ENCODE data around the gene DDX20.

Gene DDX20

DNA sequence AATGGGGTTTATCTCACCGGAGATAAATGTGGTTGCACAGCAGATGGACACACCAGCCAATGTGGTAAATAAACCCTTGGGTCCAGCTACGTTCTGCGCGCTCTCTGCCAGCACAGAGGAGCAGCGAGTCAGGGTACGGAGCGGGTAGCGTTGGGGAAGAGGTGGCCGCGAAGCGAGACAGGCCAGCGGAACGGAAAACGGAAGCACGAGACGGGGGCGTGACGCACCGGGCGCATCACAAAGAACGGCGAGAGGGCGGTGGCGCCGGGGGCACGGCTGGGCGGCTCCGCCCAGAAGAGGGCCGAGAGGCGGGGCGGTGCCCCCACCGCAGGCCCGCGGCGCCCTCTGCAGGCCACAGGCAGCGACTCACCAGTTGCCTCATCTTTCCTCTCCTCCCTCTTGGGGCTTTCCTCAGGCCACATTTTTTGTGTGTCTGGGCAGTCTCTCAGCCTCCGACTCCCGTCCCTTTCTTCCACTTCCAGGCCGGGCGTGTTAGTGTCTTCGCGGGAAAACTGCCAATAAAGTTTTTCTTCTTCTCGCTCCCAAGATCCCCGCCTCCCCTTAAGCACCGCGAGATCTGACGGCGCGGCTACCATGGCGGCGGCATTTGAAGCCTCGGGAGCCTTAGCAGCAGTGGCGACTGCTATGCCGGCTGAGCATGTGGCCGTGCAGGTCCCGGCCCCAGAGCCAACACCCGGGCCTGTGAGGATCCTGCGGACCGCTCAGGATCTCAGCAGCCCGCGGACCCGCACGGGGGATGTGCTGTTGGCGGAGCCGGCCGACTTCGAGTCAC is at the start of gene DDX20:
Gene DDX20, plus strand, starts transcription at position 571 of the 793 bp plus-strand sequence. Its CDS starts 24 bp downstream, at position 595.
- H3K4me3 ChIP-seq (ENCODE audit: low read depth, low read length), result peak within 1 kb of the TSS; percentile 91

GRCh38 chr1:111706921-111707320 is 48.8 kb upstream of the DDX20 start:
- no peak overlapping the region for H3K4me3 ChIP-seq (ENCODE audit: low read depth, low read length)

DNA sequence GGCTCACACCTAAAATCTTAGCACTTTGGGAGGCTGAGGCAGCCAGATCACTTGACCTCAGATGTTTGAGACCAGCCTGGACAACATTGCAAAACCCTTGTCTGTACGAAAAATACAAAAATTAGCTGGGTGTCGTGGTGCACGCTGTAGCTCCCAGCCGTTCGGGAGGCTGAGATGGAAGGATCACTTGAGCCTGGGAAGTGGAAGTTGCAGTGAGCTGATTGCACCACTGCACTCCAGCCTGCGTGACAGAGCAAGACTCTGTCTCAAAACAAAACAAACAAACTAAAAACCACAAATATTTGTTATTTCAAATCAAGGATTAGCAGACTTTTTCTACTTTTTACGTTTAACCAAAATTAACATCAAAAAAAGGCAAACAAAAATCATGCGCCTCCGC is 47.8 kb upstream of the DDX20 start:
- H3K4me3 ChIP-seq (ENCODE audit: low read depth, low read length), result no peak overlapping the region

GRCh38 chr1:111709986-111710385 is 45.7 kb upstream of the DDX20 start:
- H3K4me3 ChIP-seq (ENCODE audit: low read depth, low read length), result no peak overlapping the region

- no peak overlapping the region for H3K4me3 ChIP-seq (ENCODE audit: low read depth, low read length)
These were observed 39.4 kb upstream of the DDX20 start for GRCh38 chr1:111716333-111716732.

GRCh38 chr1:111717450-111717849 is 38.3 kb upstream of the DDX20 start:
- no peak overlapping the region for H3K4me3 ChIP-seq (ENCODE audit: low read depth, low read length)

DNA sequence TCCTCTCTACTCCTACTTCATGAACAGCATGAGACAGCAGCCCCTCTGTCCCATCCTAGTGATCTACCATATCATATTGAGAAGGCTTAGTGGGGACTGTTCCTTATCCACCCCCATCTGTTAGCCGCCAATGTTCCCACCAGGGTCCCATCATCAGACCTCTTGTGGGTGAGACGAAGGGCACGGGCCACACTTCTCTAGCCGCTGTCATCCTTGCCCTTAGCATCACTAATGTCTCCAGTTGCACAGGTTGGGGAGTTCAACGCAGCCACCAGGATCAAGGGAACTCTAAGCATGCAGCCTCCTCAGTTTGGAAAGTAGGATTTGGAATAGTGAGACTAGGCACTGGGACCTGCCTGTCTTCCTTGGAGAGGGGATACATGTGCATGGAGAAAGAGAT is 36.6 kb upstream of the DDX20 start:
- H3K4me3 ChIP-seq (ENCODE audit: low read depth, low read length), result no peak overlapping the region

- no peak overlapping the region for H3K4me3 ChIP-seq (ENCODE audit: low read depth, low read length)
These were observed 36.0 kb upstream of the DDX20 start for GRCh38 chr1:111719674-111720132.

- no peak overlapping the region for H3K4me3 ChIP-seq (ENCODE audit: low read depth, low read length)
These were observed 35.3 kb upstream of the DDX20 start for GRCh38 chr1:111720274-111720976.

GRCh38 chr1:111720977-111721786 is 34.5 kb upstream of the DDX20 start:
- no peak overlapping the region for H3K4me3 ChIP-seq (ENCODE audit: low read depth, low read length)

GRCh38 chr1:111723091-111723806 is 32.5 kb upstream of the DDX20 start:
- no peak overlapping the region for H3K4me3 ChIP-seq (ENCODE audit: low read depth, low read length)

DNA sequence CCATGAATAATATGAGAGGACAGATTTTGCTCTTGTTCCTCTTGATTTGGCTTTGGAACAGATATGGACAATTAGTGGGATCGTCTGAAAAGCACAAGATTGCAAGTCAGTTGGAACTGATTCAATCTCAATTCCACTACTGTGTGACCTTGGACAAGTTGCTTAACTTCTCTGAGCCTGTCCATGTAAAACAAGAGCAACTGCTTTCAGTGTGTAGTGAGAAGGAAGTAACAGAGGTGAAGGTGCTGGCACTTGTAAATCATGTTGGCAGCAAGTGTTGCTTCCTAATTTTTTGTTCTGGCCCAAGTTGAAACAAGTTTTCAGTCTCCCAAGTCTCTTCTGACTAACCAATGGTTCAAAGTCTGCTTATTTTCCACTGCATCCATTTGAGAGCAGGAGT is 31.8 kb upstream of the DDX20 start:
- no peak overlapping the region for H3K4me3 ChIP-seq (ENCODE audit: low read depth, low read length)

DNA sequence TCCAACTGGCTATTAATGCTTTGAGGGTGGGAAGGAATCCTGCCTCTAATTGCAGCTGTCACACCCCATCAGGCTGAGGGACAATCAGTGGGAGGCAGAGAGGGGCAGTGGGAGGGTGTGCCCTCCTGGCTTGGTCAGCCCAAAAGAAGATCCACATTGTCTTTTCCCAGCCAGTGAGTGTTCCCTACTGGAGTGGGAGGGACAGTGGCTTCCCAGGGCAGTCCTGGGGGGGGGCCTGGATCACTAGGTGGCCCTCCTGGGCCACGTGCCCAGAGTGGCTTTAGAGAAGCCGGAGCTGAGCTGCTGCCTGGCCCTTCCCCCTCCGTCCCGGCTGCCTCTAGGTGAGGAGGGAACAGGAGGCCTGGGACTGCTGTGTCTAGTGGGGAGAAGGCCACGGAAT is 30.5 kb upstream of the DDX20 start:
- H3K4me3 ChIP-seq (ENCODE audit: low read depth, low read length), result no peak overlapping the region

GRCh38 chr1:111727056-111727455 is 28.6 kb upstream of the DDX20 start:
- H3K4me3 ChIP-seq (ENCODE audit: low read depth, low read length), result no peak overlapping the region

DNA sequence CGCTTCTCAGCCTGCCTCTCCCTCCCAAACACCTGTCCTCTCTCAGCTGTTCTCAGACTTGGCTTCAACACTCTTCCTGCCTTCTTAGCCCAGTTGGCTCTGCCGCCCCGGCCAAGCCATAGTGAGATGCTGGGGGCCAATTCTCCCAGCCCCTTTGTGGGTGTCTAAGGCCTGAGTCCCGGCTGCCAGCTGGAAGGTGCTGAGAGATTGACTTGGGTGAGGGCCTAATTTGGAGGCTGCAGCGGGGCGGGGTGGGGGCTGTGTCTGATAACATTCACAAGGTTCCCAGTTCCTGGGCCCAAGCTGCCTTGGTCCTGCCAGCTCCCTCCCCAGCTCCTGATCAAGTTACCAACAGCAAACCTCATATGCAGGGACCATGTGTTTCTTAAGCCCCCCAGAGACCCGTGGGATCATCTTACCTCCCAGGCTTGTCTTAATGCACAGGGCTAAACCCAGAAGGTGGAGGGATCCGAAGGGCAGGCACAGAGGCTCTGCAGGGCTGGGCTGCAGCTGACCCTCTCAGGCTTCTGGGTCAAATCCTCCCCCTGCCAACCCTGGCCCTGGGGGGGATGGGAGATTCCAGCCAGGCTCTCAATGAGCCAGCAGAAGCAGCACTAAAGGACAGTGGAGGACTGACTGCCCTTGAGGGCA is 26.3 kb upstream of the DDX20 start:
- H3K4me3 ChIP-seq (ENCODE audit: low read depth, low read length), result no peak overlapping the region

- H3K4me3 ChIP-seq (ENCODE audit: low read depth, low read length), result no peak overlapping the region
These were observed 25.6 kb upstream of the DDX20 start for GRCh38 chr1:111729946-111730681.

- no peak overlapping the region for H3K4me3 ChIP-seq (ENCODE audit: low read depth, low read length)
These were observed 25.0 kb upstream of the DDX20 start for GRCh38 chr1:111730706-111731105.

- H3K4me3 ChIP-seq (ENCODE audit: low read depth, low read length), result no peak overlapping the region
These were observed 23.7 kb upstream of the DDX20 start for GRCh38 chr1:111731956-111732355.

- no peak overlapping the region for H3K4me3 ChIP-seq (ENCODE audit: low read depth, low read length)
These were observed 23.0 kb upstream of the DDX20 start for GRCh38 chr1:111732718-111733117.

Measured in iPS-11a (cell line).